Loucy (cell line): ENCODE data around the gene ISM1.

ENCODE experiments used
- EZH2phosphoT487 ChIP-seq: fragments of 200-600 bp; IDR thresholded peaks from 2 replicates; pipeline ENCODE4 v1.6.1; 2018; ENCODE audit warnings: antibody characterized with exemption, mild to moderate bottlenecking, moderate library complexity, borderline replicate concordance
- TF ChIP-seq, protein P1 (sequence below): fragments of 200-600 bp; sonication (generic); conservative IDR thresholded peaks from 2 replicates; pipeline ENCODE4 v1.5.1; 2014; ENCODE audit warnings: mild to moderate bottlenecking, antibody characterized with exemption, low read length

- TF ChIP-seq, protein P1, sequence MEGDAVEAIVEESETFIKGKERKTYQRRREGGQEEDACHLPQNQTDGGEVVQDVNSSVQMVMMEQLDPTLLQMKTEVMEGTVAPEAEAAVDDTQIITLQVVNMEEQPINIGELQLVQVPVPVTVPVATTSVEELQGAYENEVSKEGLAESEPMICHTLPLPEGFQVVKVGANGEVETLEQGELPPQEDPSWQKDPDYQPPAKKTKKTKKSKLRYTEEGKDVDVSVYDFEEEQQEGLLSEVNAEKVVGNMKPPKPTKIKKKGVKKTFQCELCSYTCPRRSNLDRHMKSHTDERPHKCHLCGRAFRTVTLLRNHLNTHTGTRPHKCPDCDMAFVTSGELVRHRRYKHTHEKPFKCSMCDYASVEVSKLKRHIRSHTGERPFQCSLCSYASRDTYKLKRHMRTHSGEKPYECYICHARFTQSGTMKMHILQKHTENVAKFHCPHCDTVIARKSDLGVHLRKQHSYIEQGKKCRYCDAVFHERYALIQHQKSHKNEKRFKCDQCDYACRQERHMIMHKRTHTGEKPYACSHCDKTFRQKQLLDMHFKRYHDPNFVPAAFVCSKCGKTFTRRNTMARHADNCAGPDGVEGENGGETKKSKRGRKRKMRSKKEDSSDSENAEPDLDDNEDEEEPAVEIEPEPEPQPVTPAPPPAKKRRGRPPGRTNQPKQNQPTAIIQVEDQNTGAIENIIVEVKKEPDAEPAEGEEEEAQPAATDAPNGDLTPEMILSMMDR = no peak
- no peak for TF ChIP-seq EZH2phosphoT487
Observed at GRCh38 chr20:13333036-13333435, 112.0 kb downstream of the ISM1 start.
